Prostate gland (tissue), 2 donors: Measurements from ENCODE around the gene SNRPA1.

Source experiments
- CTCF ChIP-seq, 4 experiments: fragments of 200-600 bp in 2 of 4; fragments of 450-650 bp in 2 of 4; sonication (generic) in 2 of 4; IDR thresholded peaks; 1 replicate in 3 of 4; 2 replicates in 1 of 4; pipeline ENCODE4 v1.5.1; 2016 to 2019; ENCODE audit warnings: antibody characterized with exemption in 4 of 4, mild to moderate bottlenecking in 2 of 4, moderate library complexity in 2 of 4
- POLR2A ChIP-seq: fragments of 450-650 bp; IDR thresholded peaks from one replicate; pipeline ENCODE4 v1.6.1; 2016; ENCODE audit warnings: antibody characterized with exemption, mild to moderate bottlenecking

- TF ChIP-seq CTCF (IDR thresholded peaks at IDR 0.05) (no peak), POLR2A (no peak)
Measured at GRCh38 chr15:101324524-101325177, 29.6 kb upstream of the SNRPA1 start.
